ENCODE results near the gene MPEG1.

GRCh38 chr11:59259867-59260475 lies 47.2 kb upstream of the MPEG1 start:
- TF ChIP-seq MAX (IDR thresholded peaks at IDR 0.05) (no peak), EP300 (IDR thresholded peaks at IDR 0.05; ENCODE audit: borderline replicate concordance) (no peak), USF1 (IDR thresholded peaks at IDR 0.05) (no peak), YY1 (IDR thresholded peaks at IDR 0.05; ENCODE audit: low read depth) (no peak), NFIC (IDR thresholded peaks at IDR 0.05) (no peak), RAD21 (IDR thresholded peaks at IDR 0.05; ENCODE audit: low read depth) (no peak), CREB1 (IDR thresholded peaks at IDR 0.05; ENCODE audit: low read depth) (no peak)
- TF ChIP-seq, protein P1, sequence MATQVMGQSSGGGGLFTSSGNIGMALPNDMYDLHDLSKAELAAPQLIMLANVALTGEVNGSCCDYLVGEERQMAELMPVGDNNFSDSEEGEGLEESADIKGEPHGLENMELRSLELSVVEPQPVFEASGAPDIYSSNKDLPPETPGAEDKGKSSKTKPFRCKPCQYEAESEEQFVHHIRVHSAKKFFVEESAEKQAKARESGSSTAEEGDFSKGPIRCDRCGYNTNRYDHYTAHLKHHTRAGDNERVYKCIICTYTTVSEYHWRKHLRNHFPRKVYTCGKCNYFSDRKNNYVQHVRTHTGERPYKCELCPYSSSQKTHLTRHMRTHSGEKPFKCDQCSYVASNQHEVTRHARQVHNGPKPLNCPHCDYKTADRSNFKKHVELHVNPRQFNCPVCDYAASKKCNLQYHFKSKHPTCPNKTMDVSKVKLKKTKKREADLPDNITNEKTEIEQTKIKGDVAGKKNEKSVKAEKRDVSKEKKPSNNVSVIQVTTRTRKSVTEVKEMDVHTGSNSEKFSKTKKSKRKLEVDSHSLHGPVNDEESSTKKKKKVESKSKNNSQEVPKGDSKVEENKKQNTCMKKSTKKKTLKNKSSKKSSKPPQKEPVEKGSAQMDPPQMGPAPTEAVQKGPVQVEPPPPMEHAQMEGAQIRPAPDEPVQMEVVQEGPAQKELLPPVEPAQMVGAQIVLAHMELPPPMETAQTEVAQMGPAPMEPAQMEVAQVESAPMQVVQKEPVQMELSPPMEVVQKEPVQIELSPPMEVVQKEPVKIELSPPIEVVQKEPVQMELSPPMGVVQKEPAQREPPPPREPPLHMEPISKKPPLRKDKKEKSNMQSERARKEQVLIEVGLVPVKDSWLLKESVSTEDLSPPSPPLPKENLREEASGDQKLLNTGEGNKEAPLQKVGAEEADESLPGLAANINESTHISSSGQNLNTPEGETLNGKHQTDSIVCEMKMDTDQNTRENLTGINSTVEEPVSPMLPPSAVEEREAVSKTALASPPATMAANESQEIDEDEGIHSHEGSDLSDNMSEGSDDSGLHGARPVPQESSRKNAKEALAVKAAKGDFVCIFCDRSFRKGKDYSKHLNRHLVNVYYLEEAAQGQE (IDR thresholded peaks at IDR 0.05; ENCODE audit: low read depth), result no peak

Measured in Ishikawa (cell line).